ENCODE results near the gene IQCK. TPM values are rescaled to one million over a fixed set of nuclear protein-coding genes. Genes with fewer than 3 reads are reported as not detected.

The IQCK gene
- total RNA-seq, 5 donors from 2014 or later (not counting 1 experiment from before 2014, with no cell fraction given) = 1.6 to 3.3 (median 2.0) TPM

- no peaks in the 10 kb centered on the region for H3K36me3 ChIP-seq (ENCODE audit: control insufficient read depth in 2 of 2, extremely low read depth in 1 of 2, insufficient read depth in 1 of 2, low read length in 1 of 2)
- ATAC-seq (replicated peaks in 1 of 4) (no peak), DNase-seq (no peak)
- no peak overlapping the region for H3K27ac Mint-ChIP-seq
- H3K36me3 Mint-ChIP-seq = no peaks in the 10 kb centered on the region
- no peaks in the 10 kb centered on the region for H3K9me3 Mint-ChIP-seq
- H3K9me3 ChIP-seq = no peaks in the 10 kb centered on the region
- H3K27ac ChIP-seq (ENCODE audit: low read length) = no peak overlapping the region
- peaks cover 2% of the 10 kb centered on the region in 2 experiments for H3K27me3 ChIP-seq (replicated peaks in 1 of 2; ENCODE audit: control insufficient read depth in 2 of 2, extremely low read depth in 1 of 2, insufficient read depth in 2 of 2, low read length in 1 of 2)
- H3K4me1 Mint-ChIP-seq = no peaks in the 10 kb centered on the region
- H3K4me3 Mint-ChIP-seq = no peak overlapping the region
- no peaks in the 10 kb centered on the region for H3K4me1 ChIP-seq (ENCODE audit: control insufficient read depth in 1 of 2, extremely low read depth in 1 of 2, insufficient read depth in 2 of 2, low read length in 2 of 2)
- no peak overlapping the region for H3K4me3 ChIP-seq (ENCODE audit: control insufficient read depth in 1 of 2, extremely low read depth in 1 of 2, low read length in 1 of 2)
- ChIA-PET CTCF (no interaction called here), POLR2A (interaction anchor here in 1 of 2 donors (0.5 kb wide), 1 partner anchor 342 kb away, joined by 4 read pairs; no protein-coding TSS in a partner anchor)
- WGBS (ENCODE audit: insufficient coverage) = 67% methylated on average over 8 of the region's 11 CpGs
- H3K27me3 Mint-ChIP-seq = peaks cover 0 to 4% of the 10 kb centered on the region in 2 donors
Observed at GRCh38 chr16:19850131-19850817, 132.2 kb downstream of the IQCK start.

DNA sequence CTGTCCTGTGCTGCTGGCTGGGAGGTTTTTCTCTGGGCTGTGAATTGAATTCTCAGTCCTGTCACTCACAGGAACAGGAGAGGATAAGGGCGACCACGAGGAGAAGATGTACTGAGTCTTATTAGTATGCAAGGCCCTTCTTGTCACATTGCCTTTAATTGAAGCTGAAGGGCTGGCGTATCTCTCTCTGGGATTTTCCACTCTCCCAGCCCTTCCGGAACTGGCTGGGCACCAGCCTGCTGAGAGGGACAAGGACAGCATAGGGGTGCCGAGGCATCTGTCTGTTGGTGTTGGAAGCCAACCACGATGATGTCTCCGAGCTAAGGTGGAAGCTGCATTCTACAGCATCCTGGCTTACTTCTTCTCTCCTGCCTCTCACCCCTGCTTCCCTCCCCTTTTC, 133.4 kb downstream of the IQCK start:
- no peak overlapping the region for H3K4me3 ChIP-seq (ENCODE audit: control insufficient read depth in 1 of 2, extremely low read depth in 1 of 2, low read length in 1 of 2)
- peaks cover 3% of the 10 kb centered on the region for H3K36me3 Mint-ChIP-seq
- WGBS (ENCODE audit: insufficient coverage) = 82% methylated on average over 2 of the region's 7 CpGs
- no peaks in the 10 kb centered on the region for H3K4me1 Mint-ChIP-seq
- H3K4me1 ChIP-seq (ENCODE audit: control insufficient read depth in 1 of 2, extremely low read depth in 1 of 2, insufficient read depth in 2 of 2, low read length in 2 of 2) = no peaks in the 10 kb centered on the region
- H3K27ac ChIP-seq (ENCODE audit: low read length) = no peak overlapping the region
- no peaks in the 10 kb centered on the region for H3K36me3 ChIP-seq (ENCODE audit: control insufficient read depth in 2 of 2, extremely low read depth in 1 of 2, insufficient read depth in 1 of 2, low read length in 1 of 2)
- H3K27me3 ChIP-seq (replicated peaks in 1 of 2; ENCODE audit: control insufficient read depth in 2 of 2, extremely low read depth in 1 of 2, insufficient read depth in 2 of 2, low read length in 1 of 2) = peaks cover 2% of the 10 kb centered on the region in 2 experiments
- no peak overlapping the region for H3K4me3 Mint-ChIP-seq
- DNase-seq = no peak
- H3K27ac Mint-ChIP-seq = no peak overlapping the region
- H3K27me3 Mint-ChIP-seq = peaks cover 0 to 4% of the 10 kb centered on the region in 2 donors
- H3K9me3 ChIP-seq = no peaks in the 10 kb centered on the region
- ATAC-seq (replicated peaks in 1 of 4) = no peak
- no peaks in the 10 kb centered on the region for H3K9me3 Mint-ChIP-seq
- ChIA-PET POLR2A (no interaction called here), CTCF (no interaction called here)

DNA sequence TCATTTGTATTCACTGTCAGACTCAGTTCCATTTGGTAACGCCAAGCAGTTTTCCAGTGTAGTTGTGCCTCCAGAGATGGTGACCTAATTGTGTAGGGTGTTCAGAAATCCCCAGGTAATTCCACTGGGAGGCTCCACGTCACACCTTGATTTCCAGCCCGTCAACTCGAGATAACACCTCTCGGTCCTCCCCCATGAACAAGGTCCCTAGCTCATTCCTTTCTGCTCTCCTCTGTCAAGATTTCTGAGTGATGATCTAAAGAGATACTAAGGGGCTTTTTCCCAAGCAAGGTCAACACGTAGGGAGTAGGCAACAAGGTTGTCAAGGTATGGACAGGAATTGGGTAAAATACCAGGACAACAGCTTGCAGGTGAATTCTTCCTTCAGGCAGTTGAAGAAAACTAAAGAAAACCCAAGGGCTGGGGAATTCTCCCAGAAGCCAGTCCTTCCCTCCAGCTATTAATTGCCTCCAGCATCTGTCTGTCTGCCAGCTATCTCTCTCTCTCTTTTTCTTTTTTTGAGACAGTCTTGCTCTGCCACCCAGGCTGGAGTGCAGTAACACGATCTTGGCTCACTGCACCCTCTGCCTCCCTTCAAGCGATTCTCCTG, 135.2 kb downstream of the IQCK start:
- Mint-ChIP-seq H3K9me3 (no peaks in the 10 kb centered on the region), H3K4me1 (no peaks in the 10 kb centered on the region), H3K27me3 (peaks cover 0 to 2% of the 10 kb centered on the region in 2 donors), H3K36me3 (peaks cover 7% of the 10 kb centered on the region), H3K4me3 (no peak overlapping the region), H3K27ac (no peak overlapping the region)
- DNase-seq = no peak
- Histone ChIP-seq H3K27ac (ENCODE audit: low read length) (no peak overlapping the region), H3K4me3 (ENCODE audit: control insufficient read depth in 1 of 2, extremely low read depth in 1 of 2, low read length in 1 of 2) (no peak overlapping the region), H3K4me1 (ENCODE audit: control insufficient read depth in 1 of 2, extremely low read depth in 1 of 2, insufficient read depth in 2 of 2, low read length in 2 of 2) (no peaks in the 10 kb centered on the region), H3K9me3 (no peaks in the 10 kb centered on the region), H3K36me3 (ENCODE audit: control insufficient read depth in 2 of 2, extremely low read depth in 1 of 2, insufficient read depth in 1 of 2, low read length in 1 of 2) (no peaks in the 10 kb centered on the region), H3K27me3 (replicated peaks in 1 of 2; ENCODE audit: control insufficient read depth in 2 of 2, extremely low read depth in 1 of 2, insufficient read depth in 2 of 2, low read length in 1 of 2) (peaks cover 2 to 6% of the 10 kb centered on the region in 2 experiments)
- no CpG with 5 or more reads among the region's 8 CpGs for WGBS (ENCODE audit: insufficient coverage)
- no peak for ATAC-seq (replicated peaks in 1 of 4)
- ChIA-PET CTCF (no interaction called here), POLR2A (no interaction called here)

DNA sequence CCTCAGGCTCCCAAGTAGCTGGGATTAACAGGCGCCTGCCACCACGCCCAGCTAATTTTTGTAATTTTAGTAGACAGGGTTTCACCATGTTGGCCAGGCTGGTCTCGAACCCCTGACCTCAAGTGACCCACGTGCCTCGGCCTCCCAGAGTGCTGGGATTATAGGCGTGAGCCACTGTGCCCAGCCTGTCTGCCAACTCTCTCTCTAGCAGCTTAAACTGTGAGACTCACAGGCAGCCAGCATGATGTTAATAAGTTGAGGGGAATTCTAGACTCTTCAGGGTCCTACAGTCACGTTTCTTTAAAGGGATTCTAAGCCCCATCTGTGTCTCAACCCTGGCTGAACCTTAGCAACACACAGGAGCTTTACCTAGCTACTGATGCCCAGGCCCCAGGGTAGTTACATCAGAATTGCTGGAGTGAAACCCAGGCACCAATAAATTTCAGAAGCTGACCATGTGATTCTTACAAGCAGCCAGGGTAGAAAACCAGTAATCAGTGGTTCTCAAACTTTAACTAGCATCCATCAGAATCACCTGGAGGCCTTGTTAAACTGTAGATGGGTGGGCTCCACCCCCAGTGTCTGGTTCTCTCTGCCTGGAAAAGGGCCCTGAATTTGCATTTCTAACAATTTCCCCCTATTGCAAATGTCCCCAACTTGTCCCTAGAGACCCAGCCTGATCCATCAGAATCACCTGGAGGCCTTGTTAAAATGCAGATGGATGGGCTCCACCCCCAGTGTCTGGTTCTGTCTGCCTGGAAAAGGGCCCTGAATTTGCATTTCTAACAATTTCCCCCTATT, 135.9 kb downstream of the IQCK start:
- Mint-ChIP-seq H3K4me1 (no peaks in the 10 kb centered on the region), H3K9me3 (no peaks in the 10 kb centered on the region), H3K27ac (no peak overlapping the region), H3K4me3 (no peak overlapping the region), H3K27me3 (no peaks in the 10 kb centered on the region), H3K36me3 (peaks cover 8% of the 10 kb centered on the region)
- peaks cover 2 to 6% of the 10 kb centered on the region in 2 experiments for H3K27me3 ChIP-seq (replicated peaks in 1 of 2; ENCODE audit: control insufficient read depth in 2 of 2, extremely low read depth in 1 of 2, insufficient read depth in 2 of 2, low read length in 1 of 2)
- no peak overlapping the region for H3K4me3 ChIP-seq (ENCODE audit: control insufficient read depth in 1 of 2, extremely low read depth in 1 of 2, low read length in 1 of 2)
- no peaks in the 10 kb centered on the region for H3K4me1 ChIP-seq (ENCODE audit: control insufficient read depth in 1 of 2, extremely low read depth in 1 of 2, insufficient read depth in 2 of 2, low read length in 2 of 2)
- POLR2A ChIA-PET = no interaction called here
- no peaks in the 10 kb centered on the region for H3K36me3 ChIP-seq (ENCODE audit: control insufficient read depth in 2 of 2, extremely low read depth in 1 of 2, insufficient read depth in 1 of 2, low read length in 1 of 2)
- H3K27ac ChIP-seq (ENCODE audit: low read length) = no peak overlapping the region
- CTCF ChIA-PET = no interaction called here
- WGBS (ENCODE audit: insufficient coverage) = 60% methylated on average over 5 of the region's 7 CpGs
- no peak for ATAC-seq (replicated peaks in 1 of 4)
- H3K9me3 ChIP-seq = no peaks in the 10 kb centered on the region
- no peak for DNase-seq

GRCh38 chr16:19854543-19854876, 136.4 kb downstream of the IQCK start:
- no peaks in the 10 kb centered on the region for H3K9me3 Mint-ChIP-seq
- H3K9me3 ChIP-seq = no peaks in the 10 kb centered on the region
- no peak overlapping the region for H3K27ac ChIP-seq (ENCODE audit: low read length)
- H3K4me1 ChIP-seq (ENCODE audit: control insufficient read depth in 1 of 2, extremely low read depth in 1 of 2, insufficient read depth in 2 of 2, low read length in 2 of 2) = no peaks in the 10 kb centered on the region
- no peak overlapping the region for H3K27ac Mint-ChIP-seq
- peaks cover 2 to 6% of the 10 kb centered on the region in 2 experiments for H3K27me3 ChIP-seq (replicated peaks in 1 of 2; ENCODE audit: control insufficient read depth in 2 of 2, extremely low read depth in 1 of 2, insufficient read depth in 2 of 2, low read length in 1 of 2)
- DNase-seq (no peak), ATAC-seq (replicated peaks in 1 of 4) (no peak)
- H3K4me3 ChIP-seq (ENCODE audit: control insufficient read depth in 1 of 2, extremely low read depth in 1 of 2, low read length in 1 of 2) = no peak overlapping the region
- no peaks in the 10 kb centered on the region for H3K36me3 ChIP-seq (ENCODE audit: control insufficient read depth in 2 of 2, extremely low read depth in 1 of 2, insufficient read depth in 1 of 2, low read length in 1 of 2)
- ChIA-PET POLR2A (no interaction called here), CTCF (no interaction called here)
- no peaks in the 10 kb centered on the region for H3K4me1 Mint-ChIP-seq
- no peak overlapping the region for H3K4me3 Mint-ChIP-seq
- H3K36me3 Mint-ChIP-seq = peaks cover 8% of the 10 kb centered on the region
- 100% methylated on average over 2 of the region's 6 CpGs for WGBS (ENCODE audit: insufficient coverage)
- no peaks in the 10 kb centered on the region for H3K27me3 Mint-ChIP-seq

- ChIA-PET POLR2A (no interaction called here), CTCF (no interaction called here)
- no peak overlapping the region for H3K4me3 Mint-ChIP-seq
- DNase-seq (no peak), ATAC-seq (replicated peaks in 1 of 4) (no peak)
- H3K9me3 Mint-ChIP-seq = no peaks in the 10 kb centered on the region
- 85% methylated on average over 7 of the region's 10 CpGs for WGBS (ENCODE audit: insufficient coverage)
- no peaks in the 10 kb centered on the region for H3K4me1 ChIP-seq (ENCODE audit: control insufficient read depth in 1 of 2, extremely low read depth in 1 of 2, insufficient read depth in 2 of 2, low read length in 2 of 2)
- H3K36me3 Mint-ChIP-seq = peaks cover 8% of the 10 kb centered on the region
- no peak overlapping the region for H3K27ac Mint-ChIP-seq
- H3K9me3 ChIP-seq = no peaks in the 10 kb centered on the region
- H3K27me3 ChIP-seq (replicated peaks in 1 of 2; ENCODE audit: control insufficient read depth in 2 of 2, extremely low read depth in 1 of 2, insufficient read depth in 2 of 2, low read length in 1 of 2) = peaks cover 2 to 6% of the 10 kb centered on the region in 2 experiments
- no peaks in the 10 kb centered on the region for H3K36me3 ChIP-seq (ENCODE audit: control insufficient read depth in 2 of 2, extremely low read depth in 1 of 2, insufficient read depth in 1 of 2, low read length in 1 of 2)
- H3K4me3 ChIP-seq (ENCODE audit: control insufficient read depth in 1 of 2, extremely low read depth in 1 of 2, low read length in 1 of 2) = no peak overlapping the region
- no peak overlapping the region for H3K27ac ChIP-seq (ENCODE audit: low read length)
- no peaks in the 10 kb centered on the region for H3K4me1 Mint-ChIP-seq
- no peaks in the 10 kb centered on the region for H3K27me3 Mint-ChIP-seq
Observed at GRCh38 chr16:19856120-19856519, 138.0 kb downstream of the IQCK start.
